GM10248 (cell line): ENCODE data around the gene C12orf76.
A peak's percentile ranks its signal among the peaks of the same experiment; 100 is the strongest.

Experiments
- CTCF ChIA-PET: fragments of 300-600 bp; sonication (Branson Sonifier 250); formaldehyde crosslinking; extraction: SDS; loops from one replicate; lab custom pipeline; 2021; ENCODE audit warnings: antibody characterized with exemption; lab: Yijun Ruan, JAX
- POLR2A ChIA-PET: fragments of 350-650 bp; sonication (Branson Sonifier 250); formaldehyde crosslinking; extraction: SDS; loops from one replicate; lab custom pipeline; 2020; ENCODE audit warnings: antibody characterized with exemption; lab: Yijun Ruan, JAX
- DNase-seq: peaks from one replicate; pipeline ENCODE4 v3.0.0; 2012; ENCODE audit errors: extremely low spot score
- CTCF ChIP-seq: IDR thresholded peaks from 2 replicates; pipeline ENCODE4 v1.5.1; 2012; ENCODE audit warnings: mild to moderate bottlenecking, low read depth; ENCODE audit errors: extremely low read depth, missing control alignments, control extremely low read depth

Gene C12orf76

DNA sequence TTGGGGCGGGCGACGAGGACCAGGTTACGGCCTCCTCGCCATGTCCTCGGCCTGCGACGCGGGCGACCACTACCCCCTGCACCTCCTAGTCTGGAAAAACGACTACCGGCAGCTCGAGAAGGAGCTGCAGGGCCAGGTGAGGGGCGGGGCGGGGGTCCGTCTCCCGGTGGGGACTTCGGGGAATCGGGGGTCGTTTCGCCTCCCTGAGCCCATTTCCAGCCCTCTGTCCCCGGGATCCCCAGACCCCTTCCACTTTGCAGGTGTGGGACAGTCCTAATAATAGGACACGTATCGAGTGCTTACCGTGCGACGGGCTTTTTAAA lies 48.7 kb downstream of the C12orf76 start:
- TF ChIP-seq CTCF, result no peak
- ChIA-PET CTCF (interaction anchor here (1.6 kb wide), 1 partner anchor 11 kb away, joined by 6 read pairs; no protein-coding TSS in a partner anchor), POLR2A (no interaction called here)
- DNase-seq, result no peak

- no peak for TF ChIP-seq CTCF
- ChIA-PET POLR2A (no interaction called here), CTCF (interaction anchor here (1.3 to 1.6 kb wide), 2 partner anchors 12 to 603 kb away, joined by 3 to 6 read pairs; no protein-coding TSS in a partner anchor)
- DNase-seq, result peak; percentile 87
These were observed 49.2 kb downstream of the C12orf76 start, which contains the start of gene ANKRD13A for GRCh38 chr12:109998904-109999648. ANKRD13A (plus strand) TSS chr12:109999430; CDS start chr12:109999689, 259 bp downstream.

DNA sequence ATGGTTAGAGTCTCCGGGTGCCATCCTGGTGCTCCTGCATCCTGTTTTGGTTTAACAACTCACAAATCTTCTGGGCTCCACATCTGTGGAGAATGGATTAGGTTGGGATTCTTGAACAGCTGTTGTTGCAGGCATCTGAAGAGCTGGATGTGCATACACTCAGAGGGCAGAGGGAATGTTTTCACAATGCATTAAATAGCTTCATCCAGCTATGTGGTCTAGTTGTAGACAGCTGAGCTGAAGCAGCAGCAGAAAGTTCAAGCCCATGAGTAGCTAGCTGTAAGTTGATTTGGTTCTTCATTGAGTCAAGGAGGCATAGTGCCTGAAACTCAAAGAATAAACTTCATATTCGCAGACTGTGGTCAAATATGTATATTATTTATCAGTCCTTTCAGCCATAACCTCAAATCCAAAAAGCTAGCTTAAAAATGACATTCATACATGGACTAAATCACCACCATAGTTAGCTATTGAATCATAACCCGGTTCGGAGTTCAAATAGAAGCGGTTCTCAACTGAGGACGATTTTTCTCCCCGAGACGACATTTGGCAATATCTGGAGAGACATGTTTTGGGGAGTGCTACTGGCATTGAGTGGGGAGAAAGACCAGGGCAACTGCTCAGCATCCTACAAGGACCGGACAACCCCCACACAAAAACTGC lies 50.0 kb downstream of the C12orf76 start:
- ChIA-PET POLR2A (no interaction called here), CTCF (interaction anchor here (1.3 to 1.6 kb wide), 2 partner anchors 12 to 604 kb away, joined by 3 to 6 read pairs; no protein-coding TSS in a partner anchor)
- DNase-seq, result no peak
- no peak for TF ChIP-seq CTCF

DNA sequence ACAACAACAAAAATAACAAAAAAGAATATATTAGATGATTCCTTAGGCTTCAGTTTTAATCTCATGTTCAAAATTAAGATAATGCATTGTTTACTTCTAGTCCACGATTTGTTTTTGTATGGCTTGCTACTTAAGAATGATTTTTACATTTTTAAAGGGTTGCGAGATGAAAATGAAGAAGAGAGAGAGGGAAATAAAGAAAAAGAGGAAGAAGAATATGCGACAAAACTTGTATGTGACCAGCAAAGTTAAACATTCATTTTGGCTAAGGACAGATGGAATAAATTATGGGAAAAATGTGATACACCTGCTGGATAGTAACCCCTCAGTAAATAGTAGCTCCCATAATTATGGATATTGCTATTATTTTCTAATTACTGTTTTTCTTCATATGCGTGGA lies 50.9 kb downstream of the C12orf76 start:
- DNase-seq, result no peak
- POLR2A ChIA-PET, result no interaction called here
- no peak for TF ChIP-seq CTCF
- CTCF ChIA-PET, result interaction anchor here (1.3 kb wide), 1 partner anchor 605 kb away, joined by 3 read pairs; no protein-coding TSS in a partner anchor

GRCh38 chr12:109996483-109996853 lies 51.9 kb downstream of the C12orf76 start:
- no peak for DNase-seq
- TF ChIP-seq CTCF, result no peak
- ChIA-PET CTCF (no interaction called here), POLR2A (no interaction called here)

DNA sequence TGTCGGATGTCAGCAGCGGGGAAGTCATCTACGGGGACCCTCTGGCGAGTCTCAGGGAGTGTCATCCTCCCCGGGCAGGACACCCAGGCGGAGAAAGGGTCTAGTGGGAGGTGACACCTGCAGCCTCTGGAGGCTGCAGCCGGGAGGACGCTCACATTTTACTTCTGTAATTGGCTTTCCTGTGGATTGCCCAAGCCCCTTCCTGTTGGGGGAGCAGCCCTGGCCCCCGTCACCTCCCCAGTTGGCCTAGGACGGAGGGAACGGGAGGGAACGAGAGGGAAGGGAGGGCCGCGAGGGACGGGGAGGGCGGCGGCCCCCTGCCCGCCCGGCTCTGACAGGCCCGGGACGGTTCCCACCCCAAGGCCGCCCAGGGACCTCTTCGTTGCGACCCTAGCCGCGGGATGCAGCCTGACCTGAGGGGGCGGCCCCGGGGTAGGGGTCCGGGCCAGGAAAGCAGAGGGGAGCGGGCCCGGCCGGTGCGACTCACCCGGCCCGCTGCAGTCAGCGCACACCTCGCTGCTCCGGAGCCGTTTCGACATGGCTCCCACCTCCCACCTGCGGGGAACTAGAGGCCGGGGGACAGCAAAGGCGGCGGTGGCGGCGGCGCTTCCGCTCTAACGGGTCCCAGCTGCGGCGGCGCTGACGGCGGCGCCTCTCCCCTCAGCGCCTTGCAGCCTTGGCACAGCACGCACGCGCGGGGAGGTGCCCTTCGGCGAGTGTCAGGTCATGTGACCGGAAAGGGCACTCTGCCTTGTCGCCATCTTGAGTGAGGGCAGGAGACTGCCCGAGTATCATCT lies 52.4 kb downstream of the C12orf76 start, which contains the start of gene GIT2:
TSS of gene GIT2 (minus strand) at position 683 of the 797 bp plus-strand sequence. CDS start at position 539, 144 bp downstream.
- ChIA-PET POLR2A (no interaction called here), CTCF (interaction anchor here (1.2 kb wide), 1 partner anchor 104 kb away, joined by 4 read pairs; no protein-coding TSS in a partner anchor)
- peak; percentile 94 for DNase-seq
- TF ChIP-seq CTCF, result no peak
